GM19395 (cell line): ENCODE measurements around the gene SH3BP2.

Experiments
- ATAC-seq: cut with Tn5 transposase; IDR thresholded peaks from one replicate; pipeline ENCODE4 v1.9.1; 2021; ENCODE audit warnings: mild to moderate bottlenecking, moderate library complexity; ENCODE audit not compliant: unreplicated experiment

The SH3BP2 gene

GRCh38 chr4:2871466-2871865, 78.6 kb downstream of the SH3BP2 start:
- no peak for ATAC-seq

GRCh38 chr4:2871911-2872310, 79.0 kb downstream of the SH3BP2 start:
- ATAC-seq, result no peak

GRCh38 chr4:2873329-2873728, 80.4 kb downstream of the SH3BP2 start:
- no peak for ATAC-seq

- ATAC-seq, result no peak
Measured at GRCh38 chr4:2874861-2875260, 82.0 kb downstream of the SH3BP2 start.

GRCh38 chr4:2875556-2875955, 82.7 kb downstream of the SH3BP2 start:
- no peak for ATAC-seq

- no peak for ATAC-seq
Measured at GRCh38 chr4:2878346-2878745, 85.5 kb downstream of the SH3BP2 start.

- no peak for ATAC-seq
Measured at GRCh38 chr4:2879026-2879425, 86.1 kb downstream of the SH3BP2 start.

GRCh38 chr4:2881431-2881830, 88.5 kb downstream of the SH3BP2 start:
- ATAC-seq, result no peak

GRCh38 chr4:2882341-2882740, 89.5 kb downstream of the SH3BP2 start:
- no peak for ATAC-seq

GRCh38 chr4:2886161-2886560, 93.3 kb downstream of the SH3BP2 start:
- ATAC-seq, result no peak

GRCh38 chr4:2886622-2887021, 93.7 kb downstream of the SH3BP2 start:
- no peak for ATAC-seq

GRCh38 chr4:2887343-2887742, 94.5 kb downstream of the SH3BP2 start:
- no peak for ATAC-seq

- no peak for ATAC-seq
Measured at GRCh38 chr4:2888886-2889285, 96.0 kb downstream of the SH3BP2 start.
